ENCODE measurements around the gene MOXD1. TPM values are rescaled to one million over a fixed set of nuclear protein-coding genes. Genes with fewer than 3 reads are reported as not detected.

The MOXD1 gene
- total RNA-seq, 1 donor from 2014 or later: 5.5 TPM

DNA sequence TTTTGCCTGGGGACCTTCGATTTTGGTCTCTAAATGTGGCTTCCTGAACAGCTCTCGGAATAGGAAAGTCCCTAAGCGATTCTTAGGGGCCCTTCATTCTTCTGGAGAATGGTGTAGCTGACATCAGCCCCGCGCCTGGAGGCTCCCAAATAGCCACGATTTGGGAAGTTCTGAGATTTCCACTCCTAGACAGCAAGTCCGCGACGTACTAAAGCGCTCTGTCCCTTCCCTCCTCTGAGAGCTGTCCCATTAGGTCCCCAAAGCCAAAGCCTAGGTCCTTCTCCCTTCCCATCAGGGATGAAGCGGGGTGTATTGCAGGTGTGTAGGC, 756 bp downstream of the MOXD1 start:
- no peak for DNase-seq (ENCODE audit: extremely low read depth, low read depth, low spot score)

DNA sequence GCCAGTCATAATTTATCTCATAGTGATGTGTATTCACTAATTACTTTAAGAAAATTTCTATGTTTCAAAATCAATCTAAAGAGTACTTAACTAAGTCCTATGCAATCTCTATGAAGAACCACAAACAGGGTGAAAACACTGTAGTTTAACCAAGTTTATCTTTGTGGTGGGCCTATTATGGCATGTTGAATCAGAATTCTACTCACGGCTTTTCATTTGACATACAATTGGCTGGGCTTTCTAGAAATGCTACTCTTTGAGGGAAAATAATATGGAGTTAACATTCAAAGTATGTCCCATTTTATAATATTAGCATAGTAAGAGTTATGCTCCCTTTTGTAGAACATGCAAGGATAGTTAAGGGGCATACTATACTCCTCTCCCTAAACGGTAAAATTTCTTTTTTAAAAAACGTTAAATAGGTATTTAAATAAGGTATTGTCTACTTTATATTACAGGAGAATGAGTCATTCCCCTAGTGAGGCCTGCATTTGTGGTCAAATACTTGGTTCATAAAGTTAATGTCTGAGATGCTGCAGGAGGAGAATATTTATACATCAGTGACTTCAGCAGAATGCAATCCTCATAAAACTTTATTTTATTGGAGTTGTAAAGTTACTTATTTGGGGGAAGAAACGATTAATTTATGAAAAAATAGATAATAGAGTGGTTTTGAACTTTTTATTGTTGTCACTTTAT, 1.8 kb downstream of the MOXD1 start:
- no peak for DNase-seq (ENCODE audit: extremely low read depth, low read depth, low spot score)

DNA sequence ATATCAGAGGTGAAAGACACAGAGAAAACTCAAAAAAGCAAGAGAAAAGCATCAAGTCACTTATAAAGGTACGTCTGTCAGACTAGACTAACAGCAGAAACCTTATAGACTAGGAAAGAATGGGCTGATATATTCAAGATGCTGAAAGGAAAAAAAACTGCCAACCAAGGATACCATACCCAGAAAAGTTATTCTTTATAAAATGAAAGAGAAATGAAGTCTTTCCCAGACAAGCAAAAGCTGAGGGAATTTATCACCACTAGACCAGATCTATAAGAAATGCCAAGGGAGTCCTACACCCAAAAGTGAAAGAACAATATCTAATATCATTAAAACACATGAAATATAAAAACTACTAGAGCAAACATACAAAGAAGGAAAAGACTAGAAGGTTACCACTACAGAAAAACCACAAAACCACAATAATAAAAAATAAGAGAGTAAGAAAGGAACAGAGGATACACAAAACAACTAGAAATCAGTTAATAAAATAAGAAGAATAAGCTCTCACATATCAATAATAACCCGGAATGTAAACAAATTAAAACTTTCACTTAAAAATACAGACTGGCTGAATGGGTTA, 6.2 kb downstream of the MOXD1 start:
- DNase-seq (ENCODE audit: extremely low read depth, low read depth, low spot score): no peak

DNA sequence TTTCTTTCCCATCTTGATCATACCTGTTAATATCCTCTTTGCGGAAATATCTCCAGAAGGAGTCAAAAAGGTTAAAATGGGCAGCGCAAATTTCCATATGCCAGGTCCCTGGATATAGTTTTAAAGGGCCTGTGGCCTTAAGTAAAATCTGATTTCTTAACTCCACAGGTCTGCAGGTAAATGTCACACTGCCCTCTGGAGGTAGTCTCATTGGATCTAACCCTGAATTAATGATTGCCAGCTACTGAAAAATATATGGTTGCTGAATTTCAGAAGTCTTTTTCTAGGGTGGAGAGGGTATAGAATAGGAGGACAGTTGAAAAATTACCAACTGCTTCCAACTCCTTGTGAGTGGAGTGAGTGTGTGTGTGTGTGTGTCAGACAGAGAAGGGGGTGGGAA, 8.5 kb downstream of the MOXD1 start:
- no peak for DNase-seq (ENCODE audit: extremely low read depth, low read depth, low spot score)

DNA sequence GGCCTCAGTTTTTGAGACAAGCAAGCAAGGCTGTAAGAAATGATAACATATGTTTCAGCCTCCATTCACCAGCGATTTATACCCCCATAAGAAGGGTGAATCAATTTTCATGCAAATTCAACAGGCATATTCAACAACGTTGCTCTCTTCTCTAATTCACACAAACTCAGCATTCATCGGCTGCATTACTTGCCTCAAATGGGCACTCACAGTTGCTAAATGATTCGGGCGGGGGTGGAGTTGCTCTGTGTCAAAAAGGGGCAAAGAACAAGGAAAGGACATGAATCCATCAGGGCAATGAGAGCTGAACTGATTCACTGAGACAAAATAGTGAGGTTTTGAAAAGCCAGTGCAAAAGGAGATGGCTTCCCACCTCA, 9.0 kb downstream of the MOXD1 start:
- DNase-seq (ENCODE audit: extremely low read depth, low read depth, low spot score): no peak

DNA sequence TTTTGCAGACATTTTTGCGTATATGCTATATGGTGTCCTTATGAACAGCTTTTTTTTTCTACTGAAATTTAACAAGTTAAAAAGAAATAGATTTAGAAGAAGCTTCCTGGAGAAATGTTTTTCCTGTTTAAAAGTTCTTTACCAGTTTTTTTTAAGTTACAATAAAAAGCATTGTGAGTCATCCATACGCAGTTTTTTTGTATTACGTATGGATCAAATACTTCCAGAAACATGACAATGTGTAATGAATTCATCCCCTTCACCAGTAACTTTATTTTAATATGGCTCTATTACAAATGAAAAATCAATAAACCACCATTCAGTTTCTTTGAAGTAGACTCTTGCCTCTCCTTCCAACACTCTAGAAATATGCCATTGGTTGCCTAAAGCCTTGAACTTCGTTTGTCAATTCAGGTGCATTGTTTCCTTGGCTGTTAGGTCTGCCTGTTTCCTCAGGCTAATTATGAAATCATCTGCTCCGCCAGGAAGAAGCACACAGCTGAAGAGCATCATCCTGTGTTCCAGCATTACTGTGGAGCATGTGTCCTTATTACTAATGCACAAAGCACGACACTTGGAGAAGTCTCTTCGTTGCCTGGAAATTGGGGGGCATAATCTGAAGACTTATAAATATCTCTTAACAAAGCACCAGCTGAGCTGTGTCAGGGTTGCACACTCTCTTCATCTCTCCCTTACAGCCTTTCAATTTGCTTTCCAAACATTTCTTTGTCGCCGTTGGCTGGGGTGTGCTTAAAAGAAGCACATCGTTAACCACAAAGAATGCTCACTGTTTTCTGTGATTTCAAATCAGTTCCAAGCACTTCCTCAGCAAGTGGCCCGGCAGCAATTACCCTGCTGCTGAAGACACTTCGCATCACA, 9.6 kb downstream of the MOXD1 start:
- no peak for DNase-seq (ENCODE audit: extremely low read depth, low read depth, low spot score)

DNA sequence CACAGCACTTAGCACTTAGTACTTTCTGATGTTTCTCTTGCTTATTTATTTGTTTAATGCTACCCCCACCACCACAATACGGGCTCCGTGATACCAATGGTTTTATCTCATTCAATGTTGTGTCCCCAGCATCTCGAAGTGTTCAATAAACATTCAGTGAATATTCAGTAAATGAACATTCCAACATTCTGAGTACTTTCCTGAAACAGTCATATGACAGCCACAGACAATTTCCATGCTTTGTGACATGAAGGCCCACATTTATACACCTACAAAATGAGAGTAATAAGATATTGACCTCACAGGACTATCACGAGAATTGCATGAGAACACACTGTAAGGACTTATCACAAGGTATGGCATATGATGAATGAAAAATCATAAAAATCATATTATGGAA, 10.8 kb downstream of the MOXD1 start:
- no peak for DNase-seq (ENCODE audit: extremely low read depth, low read depth, low spot score)

DNA sequence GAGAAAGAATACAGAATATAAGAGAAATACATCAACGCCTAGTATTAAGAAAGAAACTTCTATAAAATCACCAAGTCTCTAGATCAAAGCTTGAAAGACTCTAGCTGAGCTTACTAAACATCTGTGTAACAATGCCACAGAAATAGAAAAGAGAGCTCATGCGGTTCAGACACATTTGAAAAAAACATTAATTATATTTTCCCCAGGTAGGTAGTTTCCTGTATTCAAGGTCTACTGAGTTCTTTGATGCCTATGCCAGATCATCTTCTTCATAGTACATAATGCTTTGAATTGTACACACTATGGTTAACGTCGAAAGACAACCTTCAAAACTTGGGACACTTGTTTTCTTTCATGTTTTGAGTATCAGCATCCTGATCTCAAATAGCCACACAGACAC, 11.3 kb downstream of the MOXD1 start:
- DNase-seq (ENCODE audit: extremely low read depth, low read depth, low spot score): no peak

DNA sequence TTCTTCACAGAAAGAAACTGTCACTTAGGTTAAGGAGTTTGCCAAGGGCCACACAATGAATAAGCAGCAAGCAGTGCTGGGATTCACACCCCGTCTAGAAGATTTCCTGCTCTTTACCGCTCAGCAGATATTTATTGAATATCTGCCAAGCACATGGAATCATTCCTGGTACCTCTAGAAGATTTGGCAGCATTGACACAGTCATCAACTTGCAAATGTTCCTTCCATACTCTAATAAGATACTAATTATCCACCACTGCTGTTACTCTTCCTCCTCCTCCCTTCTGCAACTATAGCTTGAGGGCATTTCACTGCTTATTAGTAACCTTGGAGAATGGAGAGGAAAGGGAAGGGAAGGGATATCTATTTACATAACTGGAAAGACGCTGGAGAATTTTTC, 13.0 kb downstream of the MOXD1 start:
- DNase-seq (ENCODE audit: extremely low read depth, low read depth, low spot score): no peak

DNA sequence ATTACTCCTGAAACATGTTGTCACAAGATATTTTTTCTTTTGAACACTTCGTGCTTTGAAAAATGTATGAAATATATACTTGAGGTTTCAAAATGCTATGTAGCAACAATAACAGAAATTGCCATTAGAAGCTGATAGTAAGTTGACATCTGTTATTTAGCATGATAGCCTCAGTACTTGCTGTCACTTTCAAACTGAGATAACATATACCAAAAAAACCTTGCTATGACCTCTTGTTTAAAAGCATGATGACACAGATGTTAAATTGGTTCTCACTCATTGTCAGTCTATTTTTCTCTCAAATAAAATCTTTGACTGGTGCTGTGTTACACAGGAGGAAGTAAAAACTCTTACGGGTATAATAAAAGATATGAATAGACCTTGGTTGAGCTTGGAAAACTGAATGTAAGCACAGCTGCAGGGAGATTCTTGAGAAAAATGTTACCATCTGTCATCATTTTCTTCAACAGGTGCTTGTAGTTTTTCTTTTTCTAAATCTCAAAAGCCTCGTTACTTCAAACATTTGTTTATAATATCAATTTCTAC, 18.6 kb downstream of the MOXD1 start:
- no peak for DNase-seq (ENCODE audit: extremely low read depth, low read depth, low spot score)

DNA sequence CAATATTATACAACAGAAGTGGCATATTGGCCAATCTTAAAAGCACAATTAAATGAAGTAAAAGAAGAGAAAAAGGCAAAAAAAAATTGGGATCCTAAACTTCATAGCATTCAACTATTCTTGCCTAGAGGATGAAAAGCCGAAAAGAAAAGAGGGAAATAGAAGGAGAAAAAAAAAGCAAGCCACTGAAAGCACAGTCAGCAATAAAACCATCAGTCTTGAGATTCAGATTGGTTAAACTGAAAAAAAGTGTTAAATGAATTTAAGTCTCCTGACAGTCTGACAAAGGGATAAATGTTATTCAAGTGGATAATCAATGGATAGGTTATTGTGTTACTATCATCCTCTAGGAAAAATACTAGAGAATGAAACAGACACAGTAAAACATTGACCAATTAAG, 19.9 kb downstream of the MOXD1 start:
- DNase-seq (ENCODE audit: extremely low read depth, low read depth, low spot score): no peak

DNA sequence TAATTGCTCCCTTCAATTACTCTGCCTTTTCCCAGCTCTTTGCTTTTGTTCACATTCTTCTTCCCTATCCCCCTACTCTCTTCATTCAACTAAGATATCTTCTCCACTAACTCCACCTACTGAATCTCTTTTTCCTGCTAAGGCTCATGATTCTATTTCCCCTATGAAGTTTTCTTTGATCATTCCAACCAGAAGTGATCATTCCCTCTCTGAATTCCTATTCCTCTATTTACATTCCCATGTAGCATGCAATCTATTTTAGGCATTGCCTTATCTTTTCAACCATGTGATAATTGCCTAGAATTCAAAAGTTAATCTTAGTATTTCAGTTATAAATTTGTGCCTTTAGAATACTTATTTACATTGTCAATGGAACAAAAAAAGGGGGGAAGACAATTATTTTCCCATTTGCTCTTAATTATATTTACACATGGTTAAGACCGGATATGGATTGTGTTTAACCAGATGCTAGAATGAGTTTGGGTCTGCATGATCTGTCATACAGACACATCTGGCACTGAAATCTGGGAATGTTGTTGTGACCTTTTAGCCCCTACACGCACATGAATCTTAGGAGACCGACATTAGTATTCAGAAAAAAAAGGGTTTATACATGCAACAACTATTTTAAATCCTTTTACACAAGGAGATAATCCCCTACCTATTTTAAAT, 20.8 kb downstream of the MOXD1 start:
- no peak for DNase-seq (ENCODE audit: extremely low read depth, low read depth, low spot score)

DNA sequence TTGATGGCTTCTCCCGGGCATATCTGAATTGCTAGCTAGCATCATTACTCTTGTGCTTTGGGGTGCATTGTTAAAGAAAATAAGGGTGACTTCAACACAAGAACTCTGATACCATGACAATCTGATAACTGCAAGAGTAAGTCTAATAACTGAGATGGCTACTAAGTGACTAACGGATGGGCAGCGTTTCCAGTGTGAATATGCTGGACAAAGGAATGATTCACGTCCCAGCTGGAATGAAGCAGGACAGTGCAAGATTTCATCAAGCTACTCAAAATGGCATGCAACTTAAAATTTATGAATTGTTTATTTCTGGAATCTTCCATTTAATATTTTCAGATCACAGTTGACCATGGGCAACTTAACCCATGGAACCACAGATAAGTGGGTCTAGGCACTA, 31.7 kb downstream of the MOXD1 start:
- DNase-seq (ENCODE audit: extremely low read depth, low read depth, low spot score): no peak

DNA sequence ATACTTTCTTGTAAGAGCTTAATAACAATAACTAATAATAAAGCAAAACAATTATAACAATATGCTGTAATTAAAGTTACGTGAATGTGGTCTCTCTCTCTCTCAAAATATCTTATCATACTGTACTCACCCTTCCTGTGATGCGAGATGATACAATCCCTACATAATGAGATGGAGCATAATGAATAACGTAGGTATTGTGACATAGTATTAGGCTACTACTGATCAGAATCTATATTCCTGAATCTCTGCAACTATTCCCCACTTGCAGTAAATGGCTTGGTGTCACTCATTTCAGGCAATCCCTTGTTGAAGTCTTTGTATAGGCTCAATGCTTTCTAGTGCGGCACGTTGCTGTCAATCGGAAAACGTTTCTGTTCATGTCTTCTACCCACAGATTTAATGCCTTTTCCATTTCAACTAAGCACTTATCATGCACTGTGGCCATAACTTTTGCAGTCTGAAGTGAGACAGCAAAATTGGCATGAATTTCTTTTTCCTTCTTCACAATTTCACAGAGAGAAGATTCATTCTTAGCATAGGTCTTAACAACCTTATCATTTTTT, 32.3 kb downstream of the MOXD1 start:
- no peak for DNase-seq (ENCODE audit: extremely low read depth, low read depth, low spot score)

DNA sequence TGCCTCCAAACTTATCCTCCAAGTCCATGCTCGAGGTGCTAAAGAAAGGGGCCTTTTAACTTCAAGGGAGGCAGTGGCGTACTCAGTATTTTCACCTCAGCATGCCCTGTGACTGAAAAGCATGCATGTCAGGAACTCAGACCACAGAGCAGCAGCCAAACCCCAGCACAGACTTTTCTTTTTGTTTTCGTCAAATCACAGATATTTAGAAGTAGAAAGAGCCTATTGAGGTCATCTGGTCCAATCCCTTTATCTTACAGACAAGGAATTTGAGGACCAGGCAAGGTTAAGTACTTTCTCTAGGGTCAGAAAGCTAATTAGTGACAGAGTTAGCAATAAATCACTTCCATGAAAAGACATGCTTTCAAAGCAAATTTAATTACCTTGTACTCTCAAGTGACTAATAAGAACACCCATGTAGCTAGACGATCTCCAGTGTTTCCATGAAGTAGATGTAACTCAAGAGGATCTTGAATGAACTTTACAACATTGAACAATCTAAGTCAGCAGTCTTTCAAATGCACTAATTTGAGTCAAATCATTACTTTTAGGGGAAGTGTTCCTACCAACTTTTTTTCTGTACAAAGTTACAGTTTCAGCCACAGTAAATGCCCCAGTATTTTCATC, 35.9 kb downstream of the MOXD1 start:
- DNase-seq (ENCODE audit: extremely low read depth, low read depth, low spot score): no peak

DNA sequence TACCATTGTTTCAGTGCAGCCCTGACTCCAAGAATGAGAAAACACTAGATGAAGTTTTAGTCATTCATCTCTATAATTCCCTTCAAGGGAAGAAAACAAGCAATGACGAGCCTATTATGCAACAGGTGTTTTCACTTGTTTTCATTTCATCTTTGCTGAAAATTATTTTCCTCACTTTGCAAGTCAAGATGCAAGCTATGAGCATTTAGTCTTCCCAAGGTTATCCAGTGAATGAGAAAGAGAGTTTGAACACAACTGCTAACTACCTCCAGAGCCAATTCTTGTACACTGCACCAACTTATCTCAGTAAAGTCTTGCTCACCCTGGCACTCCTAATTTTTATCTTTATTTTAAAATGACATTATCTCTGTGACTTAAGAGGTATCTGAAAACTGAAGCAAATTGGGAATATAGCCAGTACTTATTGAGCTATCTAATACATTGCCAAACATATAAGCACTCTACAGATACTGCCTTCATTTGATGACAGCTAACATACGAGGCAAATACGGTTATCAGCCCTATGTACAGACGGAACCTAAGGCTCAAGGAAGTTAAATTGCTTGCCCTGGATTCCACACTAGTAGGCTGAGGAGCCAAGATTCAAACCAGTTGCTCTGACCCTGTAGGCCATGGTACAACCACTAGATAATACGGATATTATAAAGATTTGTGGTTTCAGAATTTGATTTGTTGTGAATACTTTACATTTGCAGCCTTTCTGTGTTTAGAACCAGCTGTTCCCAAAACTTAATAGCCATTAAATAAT, 36.8 kb downstream of the MOXD1 start:
- no peak for DNase-seq (ENCODE audit: extremely low read depth, low read depth, low spot score)

DNA sequence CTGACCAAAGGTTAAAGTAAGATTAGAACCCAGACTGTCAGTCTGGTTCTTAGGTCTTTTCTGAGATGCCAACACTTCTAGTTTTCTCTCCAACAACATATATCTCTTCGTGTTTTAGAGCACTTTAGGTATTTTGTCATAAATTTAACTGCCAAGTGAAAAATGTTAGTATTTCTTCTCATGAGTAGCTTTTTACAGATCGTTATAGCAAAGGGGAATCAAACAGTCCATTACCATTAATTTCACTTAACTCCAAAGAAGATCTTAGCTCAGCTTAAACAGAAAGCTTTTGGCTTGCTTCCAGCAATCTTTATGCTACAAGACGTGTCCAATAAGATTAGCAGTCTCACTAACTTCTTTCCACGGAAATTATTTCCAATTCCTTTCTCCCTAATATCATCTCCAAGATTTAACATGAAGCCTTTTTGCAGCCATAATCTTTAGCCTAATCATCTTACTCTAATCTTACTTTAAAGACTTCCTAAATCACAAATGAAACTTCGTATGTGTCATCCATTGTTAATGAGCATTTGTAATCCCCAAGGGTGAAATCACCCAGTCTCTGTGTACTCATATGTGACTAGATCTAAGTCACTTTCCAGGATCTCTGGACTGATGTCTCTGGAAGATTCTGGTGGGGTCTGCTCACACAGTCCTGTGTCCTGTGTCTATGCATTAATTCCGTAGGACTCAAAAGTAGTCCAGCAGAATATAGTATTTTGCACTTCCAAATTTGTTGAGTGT, 38.7 kb downstream of the MOXD1 start:
- no peak for DNase-seq (ENCODE audit: extremely low read depth, low read depth, low spot score)

DNA sequence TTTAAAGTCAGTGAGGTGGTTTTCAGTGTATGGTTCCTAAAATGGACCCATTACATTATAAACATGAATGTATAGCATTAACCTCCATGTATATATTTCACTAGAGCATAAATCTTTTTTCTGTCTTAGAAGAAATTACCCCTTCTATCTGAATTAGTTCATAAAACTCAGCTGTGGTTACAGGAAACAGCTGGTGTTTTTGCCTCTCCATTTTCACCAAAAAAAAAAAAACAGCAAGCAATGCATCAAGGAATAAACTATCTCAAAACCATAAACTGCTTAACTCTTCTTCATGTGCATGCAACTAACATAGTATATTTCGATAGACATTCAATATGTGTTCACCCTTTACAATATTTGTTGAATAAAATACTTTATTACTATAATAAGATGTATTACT, 40.2 kb downstream of the MOXD1 start:
- DNase-seq (ENCODE audit: extremely low read depth, low read depth, low spot score): no peak

DNA sequence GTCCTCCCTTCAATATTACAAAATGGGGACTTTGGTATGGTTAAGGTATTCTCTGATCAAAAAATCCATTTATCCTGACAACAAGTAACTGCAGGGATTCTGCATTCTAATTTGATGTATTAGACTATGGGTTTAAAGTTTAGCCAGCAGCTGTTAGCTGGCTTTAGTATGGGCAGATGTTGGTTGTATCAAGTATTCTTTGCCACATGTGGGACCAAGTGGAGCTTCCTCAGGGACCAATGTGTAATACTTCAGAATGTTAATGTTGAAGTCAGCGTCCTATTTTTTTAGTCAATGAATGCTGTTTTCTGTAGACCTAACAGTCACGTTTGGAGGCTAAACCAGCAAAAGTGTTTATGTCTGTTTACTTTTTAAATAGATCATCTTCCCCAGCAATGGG, 41.4 kb downstream of the MOXD1 start:
- DNase-seq (ENCODE audit: extremely low read depth, low read depth, low spot score): no peak

All from glomerular endothelial cell (primary cell).